HG02642 (cell line): ENCODE measurements around the gene GID8.
A peak's percentile ranks its signal among the peaks of the same experiment; 100 is the strongest.

ENCODE experiments used
- ATAC-seq: cut with Tn5 transposase; IDR thresholded peaks from one replicate; pipeline ENCODE4 v1.9.1; 2021; ENCODE audit warnings: mild to moderate bottlenecking; ENCODE audit not compliant: unreplicated experiment, poor library complexity

Gene GID8

DNA sequence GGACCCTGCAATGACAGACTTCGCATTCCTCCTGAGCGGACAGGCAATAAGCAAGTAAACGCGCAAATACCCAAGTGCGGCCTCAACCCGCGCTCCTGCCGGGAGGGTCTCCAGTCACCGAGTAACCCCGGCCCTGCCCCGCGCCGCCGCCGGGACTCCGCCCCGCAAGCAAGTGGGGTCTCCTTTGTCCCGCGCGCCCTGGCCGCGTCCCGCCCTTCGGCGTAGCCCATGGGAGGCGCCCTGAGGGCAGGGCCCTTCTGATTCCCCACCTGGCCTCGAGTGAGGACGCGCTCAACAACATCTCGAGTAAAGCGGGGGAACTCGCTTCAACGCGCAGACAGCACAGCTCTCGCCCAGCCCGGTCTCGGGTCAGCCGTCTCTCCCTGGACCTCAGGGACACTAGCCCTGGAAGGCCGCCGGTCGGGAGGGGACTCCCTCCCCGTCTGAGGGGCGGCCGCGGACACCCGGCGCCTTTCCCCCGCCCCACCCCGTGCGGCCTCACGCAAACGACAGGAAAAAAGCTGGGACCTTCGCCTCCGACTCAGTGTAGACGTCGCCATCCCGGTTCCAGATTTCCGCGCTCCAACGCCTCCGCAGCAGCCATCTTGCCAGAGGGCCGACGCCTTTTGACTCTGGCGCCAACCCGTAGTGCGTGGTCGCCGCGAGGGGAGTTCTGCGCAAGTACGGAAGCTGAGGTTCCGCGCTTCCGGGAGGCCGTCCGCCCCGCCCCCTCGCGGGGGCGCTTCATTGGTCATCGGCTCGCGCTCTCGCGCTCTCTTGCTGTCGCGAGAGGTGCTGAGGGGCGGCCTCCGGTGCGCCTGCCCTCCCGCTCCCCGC is 461 bp upstream of the GID8 start:
- ATAC-seq: peak; percentile 85

DNA sequence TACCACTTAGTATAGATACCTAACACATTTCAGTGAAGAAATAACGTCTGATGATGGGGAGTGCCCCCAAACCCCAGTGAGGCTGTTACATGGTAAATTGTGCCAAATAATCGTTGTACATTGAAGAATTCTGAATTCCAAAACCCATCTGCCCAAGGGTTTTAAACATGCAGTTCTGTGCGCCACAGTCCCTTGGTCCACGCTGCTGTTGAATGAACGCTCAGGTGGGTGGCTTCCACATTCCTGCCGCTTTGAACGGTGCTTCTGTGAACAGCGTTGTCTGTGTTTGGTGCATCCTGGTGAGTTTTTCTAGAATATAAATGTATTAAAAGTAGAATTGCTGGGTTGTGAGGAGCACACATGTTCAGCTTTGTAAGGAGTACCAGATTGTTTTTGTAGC is 2.9 kb downstream of the GID8 start:
- ATAC-seq: no peak

DNA sequence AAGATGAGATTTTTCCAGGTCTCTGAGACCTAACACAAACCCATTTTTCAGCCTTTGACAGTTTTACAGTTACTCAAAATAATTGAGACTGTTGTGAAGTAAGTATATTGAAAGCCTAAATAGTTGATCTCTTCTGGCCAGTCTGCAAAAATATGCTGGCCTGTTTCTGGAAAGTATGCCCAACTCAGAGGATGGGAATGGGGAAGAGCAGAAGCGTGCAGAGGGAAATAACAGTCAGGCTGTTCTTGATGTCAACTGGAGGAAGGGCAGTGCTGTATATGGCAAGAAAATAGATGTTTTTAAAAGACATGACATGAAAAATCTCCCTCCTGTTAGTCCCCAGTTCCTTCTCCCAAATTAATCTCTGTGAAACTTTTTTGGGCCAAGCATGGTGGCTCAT is 3.8 kb downstream of the GID8 start:
- no peak for ATAC-seq

DNA sequence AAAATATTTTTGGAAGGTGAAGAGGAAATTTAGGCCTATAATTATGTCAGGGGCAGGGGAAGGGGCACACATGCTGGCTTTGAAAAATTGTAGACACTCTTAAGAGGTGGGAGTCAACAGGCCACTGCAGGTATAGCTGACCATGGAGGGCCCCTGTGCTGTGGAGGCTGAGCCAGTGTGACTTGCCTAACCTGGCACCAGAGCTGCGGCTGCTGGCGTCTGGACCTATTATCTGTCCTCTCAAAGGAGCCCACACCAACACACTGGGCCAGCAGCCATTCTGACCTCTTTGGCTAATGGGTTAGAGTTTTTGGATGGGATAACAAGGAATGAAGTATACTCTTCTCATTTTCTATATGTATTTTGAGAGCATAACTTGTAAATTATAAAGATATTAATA is 4.5 kb downstream of the GID8 start:
- no peak for ATAC-seq

DNA sequence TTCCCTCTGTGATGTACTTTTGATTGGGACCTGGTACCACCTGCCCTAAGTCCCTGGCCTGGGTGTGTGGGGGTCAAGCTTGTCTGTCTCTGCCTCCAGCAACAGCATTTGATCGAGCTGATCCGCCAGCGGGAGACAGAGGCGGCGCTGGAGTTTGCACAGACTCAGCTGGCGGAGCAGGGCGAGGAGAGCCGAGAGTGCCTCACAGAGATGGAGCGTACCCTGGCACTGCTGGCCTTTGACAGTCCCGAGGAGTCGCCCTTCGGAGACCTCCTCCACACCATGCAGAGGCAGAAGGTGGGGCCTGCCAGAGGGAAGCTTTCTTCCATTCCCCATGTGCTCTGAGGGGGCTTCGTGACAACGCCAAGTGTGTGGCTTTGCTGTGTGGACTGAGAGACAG is 5.4 kb downstream of the GID8 start:
- ATAC-seq: no peak

GRCh38 chr20:62944184-62944583 is 6.2 kb downstream of the GID8 start:
- no peak for ATAC-seq

DNA sequence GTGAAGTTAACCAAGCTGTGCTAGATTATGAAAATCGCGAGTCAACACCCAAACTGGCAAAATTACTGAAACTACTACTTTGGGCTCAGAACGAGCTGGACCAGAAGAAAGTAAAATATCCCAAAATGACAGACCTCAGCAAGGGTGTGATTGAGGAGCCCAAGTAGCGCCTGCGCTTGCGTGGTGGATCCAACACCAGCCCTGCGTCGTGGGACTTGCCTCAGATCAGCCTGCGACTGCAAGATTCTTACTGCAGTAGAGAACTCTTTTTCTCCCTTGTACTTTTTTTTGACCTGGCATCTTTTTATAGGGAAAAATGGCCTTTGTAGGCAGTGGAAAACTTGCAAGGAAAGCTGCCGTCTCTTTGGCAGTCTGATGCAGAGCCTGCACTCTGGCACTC is 6.8 kb downstream of the GID8 start:
- ATAC-seq: no peak

DNA sequence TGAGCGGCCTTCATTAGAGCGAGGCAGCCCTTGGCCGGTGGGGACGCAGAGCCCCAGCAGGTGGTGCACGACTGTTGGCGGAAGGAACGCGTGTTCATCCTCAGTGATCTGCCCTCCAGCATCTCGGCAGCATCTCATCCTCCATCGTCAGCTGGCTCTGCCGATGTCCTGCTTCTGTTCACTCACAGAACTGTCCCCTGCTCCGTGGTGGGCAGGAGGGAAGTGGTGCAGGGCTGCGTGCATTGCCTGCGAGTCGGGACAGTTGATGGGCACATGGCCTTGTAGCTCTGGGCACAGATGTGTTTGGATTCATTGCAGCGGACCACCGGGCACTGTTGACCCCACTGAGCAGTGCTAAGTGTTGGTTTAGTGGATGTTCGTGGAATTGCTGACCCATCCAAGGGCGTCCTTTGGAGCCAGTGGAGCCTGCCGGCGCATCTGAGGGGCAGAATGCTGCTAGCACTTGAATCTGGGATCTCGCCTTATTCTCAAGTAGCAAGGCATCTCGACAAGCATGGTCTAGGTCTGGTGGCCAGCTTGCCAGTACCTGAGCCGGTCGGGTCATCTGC is 7.9 kb downstream of the GID8 start:
- no peak for ATAC-seq

GRCh38 chr20:62946918-62947317 is 9.0 kb downstream of the GID8 start:
- no peak for ATAC-seq

DNA sequence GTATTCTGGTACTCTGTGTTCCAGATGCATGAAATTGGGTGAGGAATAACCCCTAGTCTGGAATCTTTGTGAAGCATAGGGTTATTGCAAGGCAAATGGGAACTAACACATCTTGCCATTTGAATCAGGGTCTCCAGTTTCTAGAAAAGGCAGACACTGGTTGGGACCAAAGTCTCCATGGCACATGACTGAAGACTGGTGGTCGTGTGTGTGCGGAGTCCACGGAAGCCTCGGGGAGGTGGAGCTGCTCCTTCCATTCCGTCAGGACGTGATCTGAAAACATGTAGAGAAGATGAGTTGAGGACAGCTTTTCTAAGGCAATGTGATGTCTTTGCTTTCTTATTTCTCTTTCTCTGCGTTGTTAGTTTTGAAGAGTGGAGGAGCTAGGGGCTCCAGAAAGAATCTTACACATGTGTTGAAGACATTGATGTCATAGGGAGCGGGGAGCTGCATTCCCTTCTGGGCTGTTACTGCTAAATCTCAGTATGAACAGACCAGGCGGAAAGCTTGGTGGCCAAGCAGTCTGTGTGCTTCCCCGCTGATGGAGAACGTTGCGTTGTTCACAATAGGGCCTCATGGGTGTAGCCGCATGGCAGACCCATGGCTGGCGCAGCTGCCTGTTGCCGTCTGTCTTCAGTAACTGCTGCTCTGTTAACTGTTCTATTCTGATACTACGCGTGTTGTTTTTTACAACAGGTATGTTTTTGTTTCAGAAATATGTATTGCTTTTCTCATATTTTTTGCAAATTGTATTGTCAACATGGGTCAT is 9.8 kb downstream of the GID8 start:
- no peak for ATAC-seq

DNA sequence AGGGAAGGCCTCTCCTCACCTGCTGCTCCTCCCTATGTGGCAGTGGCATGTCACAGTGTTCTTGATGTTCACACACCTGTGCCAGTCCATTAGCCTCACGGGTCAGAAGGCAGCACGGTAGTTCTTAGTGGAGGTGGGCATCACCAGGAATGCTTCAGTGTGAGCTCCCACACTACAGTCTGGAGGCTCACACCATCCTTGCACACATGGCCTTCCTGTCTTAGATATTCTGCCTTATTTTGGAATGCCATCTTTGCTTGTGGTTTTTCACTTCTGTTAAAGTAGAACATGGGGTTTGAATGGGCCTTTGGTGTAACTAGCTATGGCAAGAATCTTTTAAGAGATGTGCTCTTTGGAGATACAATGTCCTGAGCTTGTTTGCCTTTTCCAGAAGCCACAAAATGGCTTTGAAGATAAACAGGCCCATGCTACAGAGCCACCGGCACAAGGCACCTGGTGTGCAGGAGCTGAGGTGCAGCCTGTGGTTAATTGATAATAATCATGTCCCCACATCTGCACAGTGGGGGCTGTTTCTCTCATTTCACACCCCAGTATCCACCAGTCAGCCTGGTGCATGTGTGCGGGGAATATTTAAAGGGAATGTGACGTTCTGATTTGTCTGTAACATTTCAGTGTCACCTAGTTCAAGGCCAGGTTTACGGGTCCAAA is 11.3 kb downstream of the GID8 start:
- ATAC-seq: no peak

GRCh38 chr20:62949962-62950361 is 12.0 kb downstream of the GID8 start:
- ATAC-seq: no peak

- ATAC-seq: no peak
These were observed 12.8 kb downstream of the GID8 start for GRCh38 chr20:62950741-62951140.

DNA sequence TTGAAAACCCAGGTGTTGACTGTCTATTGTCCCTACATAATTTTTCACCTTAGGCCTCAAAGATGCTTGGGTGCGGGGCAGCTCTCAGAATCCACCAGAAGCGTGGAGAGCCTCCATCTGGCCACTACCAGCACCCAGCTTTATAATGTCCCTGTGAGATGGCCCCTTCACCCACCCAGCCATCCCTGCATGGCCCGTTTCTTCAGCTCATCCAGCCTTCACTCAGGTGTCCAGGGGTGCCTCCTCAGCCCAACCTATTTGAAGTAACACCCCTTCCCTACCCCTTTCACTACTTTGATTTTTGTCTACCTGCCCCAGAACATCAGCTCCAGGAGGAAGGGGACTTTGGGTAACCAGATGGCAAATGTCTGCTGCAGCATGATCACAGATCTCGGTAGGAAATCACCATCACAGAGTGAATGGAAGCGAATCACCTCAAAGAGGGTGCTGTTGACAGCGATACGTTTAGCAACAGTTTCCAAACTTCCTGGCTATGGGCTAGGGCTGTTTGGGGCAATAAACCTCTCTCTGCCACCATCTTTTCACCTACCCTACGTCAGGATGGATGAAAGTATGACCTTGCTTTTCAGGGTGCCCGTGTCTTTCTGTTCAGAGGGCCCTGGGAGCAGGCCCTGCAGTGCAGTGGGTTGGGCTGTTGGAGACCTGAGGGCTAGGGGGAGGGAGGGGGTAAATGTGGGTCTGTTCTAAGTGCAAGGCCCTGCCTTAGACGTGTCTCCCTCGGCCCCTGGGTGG is 13.4 kb downstream of the GID8 start:
- no peak for ATAC-seq

DNA sequence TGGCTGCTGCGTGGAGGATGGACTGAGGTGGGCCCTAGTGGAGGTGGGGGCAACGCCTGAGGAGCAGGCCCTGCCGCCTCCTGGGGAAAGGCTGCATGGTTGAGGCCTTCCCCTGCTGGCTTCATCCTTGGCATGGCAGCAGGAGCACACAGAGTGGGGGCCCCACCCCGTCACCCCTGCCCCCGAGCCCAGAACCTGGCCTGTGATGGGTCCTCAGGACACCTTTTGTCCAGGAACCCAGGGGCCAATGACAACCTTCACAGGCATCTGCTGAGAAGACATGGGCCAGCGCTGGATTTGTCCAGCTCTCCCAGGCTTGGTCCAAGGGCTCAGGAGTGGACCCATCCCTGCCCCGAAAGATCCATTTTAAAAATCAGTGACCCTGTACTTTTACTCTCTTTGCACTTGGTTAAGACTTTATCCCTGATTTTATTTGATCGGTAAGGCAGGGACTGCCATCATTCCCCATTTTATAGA is 14.0 kb downstream of the GID8 start:
- ATAC-seq: no peak

GRCh38 chr20:62952373-62952967 is 14.5 kb downstream of the GID8 start, which contains the start of gene SLC17A9:
Gene SLC17A9, plus strand, starts transcription at chr20:62952709. Its CDS starts 122 bp downstream, at chr20:62952831.
- ATAC-seq: peak; percentile 54

DNA sequence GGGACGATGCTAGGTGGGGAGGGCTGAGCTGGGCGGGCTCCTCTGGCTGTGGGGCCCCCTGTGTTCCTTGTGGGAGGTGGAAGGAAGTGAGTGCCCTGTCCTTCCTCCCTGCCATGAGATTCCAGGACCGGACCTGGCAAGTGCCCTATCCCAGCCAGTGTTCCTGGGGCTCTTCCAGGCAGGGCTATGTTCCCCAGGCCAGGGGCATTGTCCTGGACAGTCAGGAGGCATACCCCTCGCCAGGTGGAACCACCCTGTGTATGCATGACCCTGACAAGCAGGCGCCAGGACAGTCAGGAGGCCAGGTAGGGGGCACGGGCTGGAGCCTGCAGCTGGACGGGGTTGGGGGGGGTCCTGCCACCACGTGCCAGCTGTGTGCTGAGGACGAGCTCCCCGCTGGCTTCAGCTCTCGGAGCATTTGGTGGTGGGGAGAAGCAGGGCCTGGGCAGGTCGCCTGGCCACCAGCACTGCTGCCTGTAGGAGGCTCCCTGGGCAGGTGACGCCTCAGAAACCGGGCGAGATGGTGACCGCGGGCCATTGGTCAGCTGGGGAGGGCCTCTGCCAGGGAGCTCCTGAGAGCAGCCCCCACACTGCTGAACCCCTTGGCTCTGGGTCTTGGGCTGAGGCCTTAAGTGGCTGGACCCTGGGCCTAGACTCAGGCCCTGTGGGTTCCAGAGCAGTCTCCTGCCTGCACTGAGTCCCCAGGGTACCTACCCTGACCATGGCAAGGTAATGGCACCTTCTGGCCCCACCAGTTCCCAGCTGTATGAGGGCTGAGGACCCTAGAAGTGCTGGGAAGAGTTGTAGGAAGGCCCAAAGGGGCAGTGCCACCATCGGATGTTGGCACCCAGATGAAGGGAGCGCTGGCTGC is 15.3 kb downstream of the GID8 start:
- no peak for ATAC-seq

GRCh38 chr20:62953839-62954703 is 16.1 kb downstream of the GID8 start:
- ATAC-seq: peak; percentile 67
